TTC549 (cell line): ENCODE results near the gene TTC28.

Source experiments
- FAIRE-seq: peaks from 2 replicates; lab custom pipeline; 2012; peaks lifted over from hg19 to GRCh38; lab: Jason Lieb, UNC

The TTC28 gene

DNA sequence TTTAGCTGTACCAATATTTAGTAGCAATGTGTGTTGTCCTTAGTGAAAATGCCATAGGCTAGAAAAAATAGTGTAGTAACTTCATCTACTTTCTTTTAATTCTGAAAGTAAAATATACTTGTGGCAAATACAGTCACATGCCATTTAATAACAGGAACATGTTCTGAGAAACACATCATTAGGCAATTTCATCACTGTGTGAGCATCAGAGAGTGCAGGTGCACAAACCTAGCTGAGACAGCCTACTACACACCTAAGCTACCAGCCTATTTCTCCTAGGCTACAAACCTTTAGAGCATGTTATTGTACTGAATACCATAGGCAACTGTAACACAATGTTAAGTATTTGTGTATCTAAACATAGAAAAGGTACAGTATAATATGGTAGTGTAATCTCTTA lies 633.5 kb downstream of the TTC28 start:
- FAIRE-seq: no peak

DNA sequence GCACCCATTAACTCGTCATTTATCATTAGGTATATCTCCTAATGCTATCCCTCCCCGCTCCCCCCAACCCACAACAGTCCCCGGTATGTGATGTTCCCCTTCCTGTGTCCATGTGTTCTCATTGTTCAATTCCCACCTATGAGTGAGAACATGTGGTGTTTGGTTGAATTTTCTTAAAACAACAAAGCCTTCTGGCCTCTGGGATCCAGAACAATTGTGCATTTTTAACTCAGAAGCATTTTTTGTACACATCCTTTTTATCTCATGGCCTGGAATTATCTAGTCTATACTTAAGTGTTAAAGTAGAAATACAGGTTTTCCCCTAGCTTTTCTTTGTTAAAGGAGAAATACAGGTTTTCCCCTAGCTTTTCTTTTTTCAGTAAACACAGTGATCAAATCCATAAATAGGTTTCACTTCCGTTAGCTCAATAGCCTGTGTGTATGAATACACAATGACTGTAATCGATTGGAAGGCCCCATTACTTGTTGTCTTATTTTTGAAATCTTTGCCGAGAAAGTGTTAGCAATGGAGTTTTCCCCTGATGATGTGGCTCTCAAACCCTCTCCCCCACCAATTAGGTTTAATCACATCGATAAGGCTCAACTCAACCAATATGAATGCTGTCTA lies 635.0 kb downstream of the TTC28 start:
- FAIRE-seq: no peak

DNA sequence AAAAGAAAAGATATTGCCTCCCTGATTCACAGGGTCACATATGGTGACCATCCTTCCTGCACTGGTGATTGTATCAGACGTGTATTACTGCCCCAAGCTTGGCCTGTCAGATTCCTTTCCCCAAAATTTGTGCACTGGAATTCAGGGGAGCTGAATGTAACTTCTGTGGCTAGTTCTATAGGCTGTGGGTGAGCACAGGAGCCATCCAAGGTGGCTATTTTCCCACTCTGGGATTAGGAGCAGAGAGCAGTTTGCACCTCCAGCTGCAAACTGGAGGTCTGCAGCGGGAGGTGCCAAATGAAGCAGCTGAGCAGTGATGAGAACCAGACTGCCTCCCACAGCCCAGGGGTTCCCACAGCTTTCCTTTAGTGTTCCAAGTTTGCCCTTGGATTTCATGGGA lies 636.4 kb downstream of the TTC28 start:
- FAIRE-seq: no peak

DNA sequence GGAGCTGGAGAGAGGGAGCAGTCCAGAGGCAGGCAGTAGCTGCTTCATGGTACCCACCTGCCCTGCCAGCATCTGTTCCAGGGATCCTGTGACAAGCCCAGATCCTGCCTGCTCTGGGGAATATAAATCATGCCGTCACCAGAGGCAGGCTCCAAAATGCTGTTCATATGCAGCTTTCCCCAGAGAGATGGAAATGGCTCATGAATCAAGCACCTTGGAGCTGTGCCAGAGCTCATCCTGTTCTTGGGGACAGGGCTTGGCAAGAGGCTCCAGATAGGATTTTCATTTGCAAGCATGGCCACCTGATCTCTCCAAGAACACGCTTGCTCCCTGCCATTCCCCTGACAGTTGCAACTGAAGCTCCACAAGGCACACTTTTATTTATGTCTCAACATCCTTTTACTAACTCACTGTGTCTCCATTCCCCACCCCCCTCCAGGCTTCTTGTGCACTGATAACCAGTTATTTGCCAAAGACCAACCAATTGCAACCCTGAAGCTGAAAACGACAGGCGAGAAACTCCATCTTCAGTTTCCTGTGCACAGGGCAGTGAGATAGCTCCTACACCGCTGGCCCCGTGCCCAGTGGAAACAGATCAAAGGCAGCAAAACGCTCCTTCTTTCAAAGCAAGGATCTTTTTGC lies 644.8 kb downstream of the TTC28 start:
- no peak for FAIRE-seq

DNA sequence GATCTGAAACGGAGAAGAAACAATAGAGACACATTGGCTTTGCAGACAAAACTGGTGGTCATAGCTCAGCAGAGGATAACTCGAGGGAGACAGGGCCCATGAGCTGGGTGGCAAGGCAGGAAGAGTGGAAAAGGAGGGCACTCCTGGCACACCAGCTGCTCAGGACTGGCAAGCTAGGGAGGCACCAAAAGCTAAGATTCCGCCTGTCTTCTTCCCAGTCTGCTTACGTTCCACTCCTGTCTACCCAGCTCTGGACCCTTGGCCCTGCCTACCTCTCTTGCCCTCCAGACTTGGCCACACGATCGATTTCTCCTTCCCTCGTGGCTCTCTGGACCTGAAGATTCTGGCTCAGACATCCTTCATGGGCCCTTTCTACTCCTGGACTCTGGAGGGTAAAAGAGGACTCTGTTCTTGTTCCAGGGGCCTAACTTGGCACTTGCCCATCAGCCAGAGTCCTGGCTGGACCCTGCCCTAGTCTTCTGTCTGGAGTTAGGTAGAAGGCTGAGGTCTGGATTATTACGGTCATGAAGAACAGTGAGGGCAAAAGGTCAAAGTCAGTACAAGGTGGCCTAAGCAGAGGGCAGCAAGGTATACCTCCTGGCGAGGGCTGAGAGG lies 645.4 kb downstream of the TTC28 start:
- FAIRE-seq: no peak

DNA sequence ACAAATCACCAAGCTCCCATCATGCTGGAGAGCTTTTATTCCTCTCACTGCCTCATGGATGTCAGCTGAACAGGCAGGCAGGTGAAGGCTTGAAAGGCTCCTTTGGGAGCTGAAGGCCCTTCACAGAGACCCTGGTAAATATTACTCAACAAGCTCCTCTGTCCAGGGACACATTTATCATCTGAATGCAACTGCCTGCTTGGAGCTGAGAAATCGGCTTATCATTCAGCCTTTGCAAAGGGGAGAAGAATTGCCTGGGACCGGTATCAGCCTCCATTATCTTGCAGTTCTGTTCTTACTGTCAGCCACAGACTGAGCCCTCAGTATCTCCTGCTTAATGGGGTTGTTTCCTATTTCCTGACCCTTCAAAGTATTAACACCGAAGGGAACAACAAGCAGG lies 646.8 kb downstream of the TTC28 start:
- no peak for FAIRE-seq

DNA sequence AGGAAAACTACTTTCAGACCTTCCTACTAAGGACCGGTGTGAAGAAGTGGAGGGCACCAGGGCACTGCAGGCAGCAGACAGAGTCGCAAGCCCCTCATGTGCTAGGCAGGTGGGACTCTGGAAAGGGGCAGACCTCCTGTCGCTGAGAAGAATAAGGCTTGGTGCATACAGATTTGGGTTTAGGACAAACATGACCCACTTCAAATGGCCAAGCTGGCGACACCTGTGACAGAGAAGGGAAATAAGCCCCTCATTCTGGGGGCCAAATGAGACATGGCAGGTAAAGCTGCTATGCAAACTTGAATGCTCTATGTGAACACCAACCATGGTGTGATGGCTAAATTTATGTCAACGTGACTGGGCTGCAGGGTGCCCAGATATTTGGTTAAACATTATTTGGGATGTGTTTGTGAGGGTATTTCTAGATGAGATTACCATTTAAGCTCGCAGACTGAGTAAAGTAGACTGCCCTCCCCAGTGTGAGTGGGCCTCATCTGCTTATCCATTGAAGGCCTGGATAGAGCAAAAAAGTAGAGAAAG lies 648.2 kb downstream of the TTC28 start:
- no peak for FAIRE-seq

DNA sequence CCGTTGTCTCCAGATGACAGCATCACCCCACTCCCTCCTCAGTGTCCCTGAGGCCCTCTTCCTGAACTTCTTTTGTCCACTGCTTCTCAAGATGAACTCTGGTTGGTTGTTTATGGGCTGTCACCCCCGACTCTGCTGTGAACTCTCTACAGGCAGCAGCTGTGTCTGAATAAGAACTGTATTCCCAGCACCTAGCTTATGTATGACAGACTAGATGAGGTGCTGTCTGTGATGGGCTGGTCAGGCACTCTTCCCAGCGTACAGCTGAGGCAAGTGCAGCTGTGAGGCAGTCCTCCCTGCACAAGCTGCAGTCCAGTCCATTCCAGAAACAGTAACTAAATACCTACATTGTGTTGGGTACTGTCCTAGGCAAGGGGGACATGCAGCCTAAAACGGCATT lies 649.2 kb downstream of the TTC28 start:
- FAIRE-seq: no peak

DNA sequence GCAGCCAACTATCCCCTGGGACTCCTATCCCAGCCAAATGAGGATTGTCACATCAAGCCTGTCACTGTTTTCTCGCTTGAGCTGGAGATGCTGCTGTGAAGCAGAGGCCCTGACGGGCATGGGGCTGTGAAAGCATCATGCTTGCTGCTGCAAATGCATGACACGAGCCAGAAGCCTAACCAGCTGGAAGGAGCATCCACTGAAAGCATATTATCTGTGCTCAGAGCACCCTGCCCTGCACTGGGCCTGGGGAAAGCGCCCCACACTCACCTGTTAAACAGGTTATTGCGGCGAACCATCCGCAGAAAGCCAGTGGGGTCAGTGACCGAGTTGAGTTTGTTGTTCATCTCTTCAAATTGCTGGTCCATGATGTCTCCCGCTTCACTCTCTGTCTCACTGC lies 649.7 kb downstream of the TTC28 start:
- FAIRE-seq: no peak

DNA sequence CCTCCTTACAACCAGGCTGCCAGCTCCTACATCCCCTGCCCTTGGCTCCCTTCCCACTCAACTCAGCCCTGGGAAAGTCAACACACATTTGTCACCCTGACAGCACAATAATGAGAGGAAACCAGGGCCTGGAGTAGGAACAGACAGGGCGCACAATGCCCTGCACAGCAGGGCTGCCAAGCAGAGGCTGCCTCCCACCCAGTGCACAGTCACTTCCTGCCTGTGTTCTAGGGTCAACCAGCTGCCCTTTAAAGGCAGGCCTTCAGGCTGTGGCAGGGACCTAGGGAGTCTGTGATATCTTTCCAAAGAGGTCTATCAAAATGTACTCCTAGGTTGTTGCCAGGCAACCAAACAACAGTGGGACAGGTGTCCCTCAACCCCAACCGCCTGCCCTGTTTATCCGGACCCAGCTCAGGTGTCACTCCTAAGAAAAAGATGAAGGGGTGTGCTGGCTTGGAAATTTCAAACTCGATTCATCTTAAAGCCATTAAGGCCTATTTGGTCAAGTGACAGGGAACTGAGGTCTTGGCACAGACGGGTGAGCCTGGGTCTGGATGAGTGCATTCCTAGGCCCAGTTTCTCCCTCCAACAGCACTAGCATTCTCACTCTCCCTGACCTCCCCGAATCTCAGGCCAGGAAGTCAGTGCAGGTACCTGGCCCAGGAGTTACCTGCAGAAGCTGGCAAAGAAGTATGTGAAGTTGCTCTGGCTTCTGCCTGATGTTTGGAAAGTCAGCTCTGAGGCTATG lies 650.3 kb downstream of the TTC28 start:
- no peak for FAIRE-seq

DNA sequence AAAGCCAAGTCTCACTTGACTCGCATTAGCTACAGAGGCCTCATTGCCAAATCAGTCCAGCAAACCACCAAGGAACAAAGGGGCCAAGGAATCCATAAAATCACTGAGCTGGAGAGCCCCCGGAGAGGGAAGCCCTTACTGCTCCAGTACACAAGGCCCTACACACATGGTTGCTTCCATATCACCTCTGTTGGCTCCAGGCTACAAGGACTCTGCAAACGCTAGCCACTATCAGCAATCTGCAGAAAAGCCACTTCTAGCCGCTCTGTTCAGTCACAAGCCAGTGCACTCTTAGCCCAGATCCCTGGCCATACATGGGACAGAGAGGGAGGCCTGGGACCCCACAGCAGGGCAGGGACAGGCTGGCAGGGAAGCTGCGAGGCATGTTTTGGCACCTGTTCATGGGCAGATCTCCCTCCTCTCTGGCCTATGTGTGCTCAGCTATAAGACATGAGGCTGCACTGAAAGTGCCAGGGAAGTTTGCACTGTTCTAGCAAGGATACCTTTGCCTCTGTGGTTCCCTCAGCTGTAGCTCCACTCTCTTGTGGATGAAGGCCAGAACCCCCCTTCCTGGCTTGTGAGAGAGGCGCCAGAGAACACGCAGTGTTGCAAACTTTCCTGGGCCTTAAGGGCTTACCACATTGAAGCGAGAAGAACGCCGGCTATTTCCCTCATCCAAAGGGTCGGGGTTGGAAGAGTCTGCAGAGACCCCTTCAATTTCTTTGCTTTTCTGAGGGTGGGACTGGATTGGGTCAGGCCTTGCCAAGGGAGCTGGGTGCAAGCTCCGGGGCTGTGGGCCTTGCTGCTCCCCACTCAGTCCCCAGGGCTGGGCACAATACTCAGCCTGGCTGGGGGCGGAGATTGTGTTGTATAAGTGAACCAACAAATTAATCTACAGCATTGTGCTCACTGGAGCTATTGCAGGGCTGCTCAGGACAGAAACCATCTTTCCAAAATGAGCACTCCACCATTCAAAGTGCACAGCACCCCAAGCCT lies 651.9 kb downstream of the TTC28 start:
- FAIRE-seq: no peak

DNA sequence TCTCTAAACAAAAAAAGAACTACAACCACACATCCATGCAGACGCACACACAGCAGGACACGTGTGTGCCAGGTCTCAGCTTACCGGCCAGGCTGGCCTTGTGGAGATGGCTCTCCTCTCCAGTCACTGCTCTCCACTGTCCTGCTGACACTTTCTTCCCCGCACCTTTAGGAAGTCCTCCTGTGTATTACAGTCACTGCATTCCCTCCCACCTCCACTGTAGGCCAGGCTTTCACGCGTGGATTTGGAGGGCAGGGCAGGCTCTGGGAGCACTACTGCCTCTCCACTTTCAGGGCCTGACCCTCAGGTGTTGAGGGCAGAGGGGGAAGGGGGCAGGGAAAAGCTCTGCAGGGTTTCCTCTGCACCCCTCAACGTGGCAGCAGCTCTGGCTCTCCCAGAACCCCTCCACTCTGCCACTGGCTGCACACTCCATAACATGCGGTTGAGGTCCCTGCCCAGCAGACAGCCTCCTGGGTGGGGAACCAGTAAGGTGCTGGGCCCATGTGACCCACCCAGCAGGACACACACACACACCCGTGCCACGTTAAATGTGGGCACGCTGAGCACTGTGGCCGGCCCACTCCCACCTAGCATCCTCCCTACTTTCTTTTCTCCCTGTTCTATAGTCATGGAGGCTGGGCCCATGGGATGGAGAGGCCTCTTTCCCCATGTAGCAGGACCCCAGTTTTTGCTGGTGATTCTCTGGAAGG lies 653.6 kb downstream of the TTC28 start:
- FAIRE-seq: no peak

DNA sequence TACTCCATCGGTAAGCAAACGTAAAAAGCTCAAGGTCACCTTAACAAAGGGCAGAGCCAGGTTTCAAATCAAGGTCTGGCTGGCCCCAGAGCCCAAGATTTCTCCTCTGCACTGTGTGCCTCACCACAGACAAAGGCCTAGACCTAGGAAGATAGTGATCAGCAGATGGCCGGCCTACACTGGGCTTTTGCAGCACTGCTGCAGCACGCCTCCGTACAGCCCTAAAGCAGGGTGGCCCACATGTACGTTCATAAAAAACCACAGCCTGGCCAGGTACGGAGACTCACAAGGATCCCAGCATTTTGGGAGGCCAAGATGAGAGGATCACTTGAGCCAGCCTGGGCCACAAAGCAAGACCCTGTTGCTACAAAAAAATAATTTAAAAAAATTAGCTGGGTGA lies 654.3 kb downstream of the TTC28 start:
- FAIRE-seq: no peak

DNA sequence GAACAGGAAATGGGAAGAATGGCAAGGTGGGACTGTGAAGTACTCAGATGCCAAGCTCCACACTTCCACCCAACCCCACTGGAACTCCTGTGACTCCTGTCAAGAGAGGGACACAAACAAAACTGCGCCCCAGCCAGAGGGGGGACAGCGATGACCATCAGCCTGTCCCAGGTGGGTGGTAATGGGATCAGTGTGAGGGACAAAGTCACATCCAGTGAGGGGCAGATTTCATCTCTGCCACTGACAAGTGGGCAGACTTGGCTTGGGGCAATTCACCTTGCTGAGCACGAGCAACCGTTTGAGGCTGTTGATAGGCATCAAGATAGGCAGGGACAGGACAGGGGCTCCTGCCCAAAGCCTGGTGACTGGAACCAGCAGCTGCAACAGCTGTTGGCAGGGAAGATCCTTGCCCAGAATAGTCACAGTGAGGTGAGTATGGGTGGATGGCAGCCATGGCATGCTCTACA lies 655.2 kb downstream of the TTC28 start:
- no peak for FAIRE-seq

DNA sequence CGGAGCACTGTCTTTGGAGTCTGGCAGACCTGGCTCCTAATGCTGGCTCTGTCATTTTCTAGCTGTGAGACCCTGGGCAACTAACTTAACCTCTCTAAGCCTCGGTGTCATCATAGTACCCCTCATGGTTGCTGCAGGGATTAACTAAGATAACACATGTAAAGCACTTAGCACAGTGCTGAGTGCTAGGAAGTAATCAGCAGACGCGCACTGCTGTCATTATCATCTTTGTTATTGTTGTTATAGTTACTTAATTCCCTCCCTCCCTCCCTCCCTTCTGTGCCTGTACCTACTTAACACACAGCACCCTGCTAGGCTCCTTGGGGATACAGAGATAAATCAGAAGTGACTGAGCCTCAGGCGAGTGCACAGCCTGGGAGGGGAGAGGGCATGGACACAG lies 655.9 kb downstream of the TTC28 start:
- no peak for FAIRE-seq

DNA sequence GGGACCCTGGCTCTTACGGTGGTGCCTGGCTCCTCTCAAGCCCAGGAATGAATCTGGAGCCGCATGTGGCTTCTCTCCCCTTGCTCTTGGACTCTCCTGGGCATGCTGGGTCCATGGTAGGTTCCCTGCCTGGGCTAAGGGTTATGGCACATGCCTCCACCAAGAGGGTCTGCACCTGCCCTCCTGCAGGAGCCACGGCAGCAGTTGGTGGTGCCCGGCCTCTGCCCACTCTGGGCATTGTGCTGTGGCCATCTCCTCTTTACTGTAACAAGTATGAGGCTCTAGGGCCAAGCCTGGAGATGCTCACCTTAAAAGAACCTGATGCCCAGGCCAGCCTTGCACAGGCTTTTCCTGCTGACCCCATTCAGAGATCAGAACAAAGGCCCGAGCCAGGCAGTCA lies 656.6 kb downstream of the TTC28 start:
- no peak for FAIRE-seq

DNA sequence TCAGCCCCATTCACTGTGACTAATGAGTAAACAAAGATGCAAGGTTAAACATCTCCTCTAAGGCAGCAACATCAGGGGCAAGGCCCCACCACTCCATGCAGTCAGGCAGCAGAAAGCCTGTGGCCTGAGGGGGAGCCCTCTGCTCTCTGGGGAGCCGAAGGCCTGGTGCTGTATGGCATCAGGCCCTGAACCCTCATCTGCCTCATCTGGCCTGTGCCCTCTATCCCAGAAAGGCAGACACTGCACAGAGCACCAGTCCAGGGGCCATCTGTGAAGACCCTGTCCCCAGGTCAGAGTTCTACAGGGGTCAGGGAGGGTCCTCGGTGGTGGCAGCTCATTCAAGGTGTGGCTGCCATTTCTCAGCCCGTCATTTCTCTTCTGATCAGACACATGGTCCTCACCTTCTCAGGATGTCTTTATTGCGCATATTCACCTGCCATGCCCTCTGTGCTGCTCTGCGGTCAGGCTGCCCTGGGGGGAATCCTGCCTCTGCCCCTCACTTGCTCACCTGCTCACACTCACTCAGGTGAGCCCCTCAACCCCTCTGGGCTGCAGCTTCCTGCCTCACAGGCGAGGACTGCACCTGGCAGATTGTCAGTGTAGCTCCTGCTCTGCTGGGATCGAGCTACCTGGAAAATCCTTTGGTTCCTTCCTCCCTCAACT lies 657.5 kb downstream of the TTC28 start:
- FAIRE-seq: no peak

DNA sequence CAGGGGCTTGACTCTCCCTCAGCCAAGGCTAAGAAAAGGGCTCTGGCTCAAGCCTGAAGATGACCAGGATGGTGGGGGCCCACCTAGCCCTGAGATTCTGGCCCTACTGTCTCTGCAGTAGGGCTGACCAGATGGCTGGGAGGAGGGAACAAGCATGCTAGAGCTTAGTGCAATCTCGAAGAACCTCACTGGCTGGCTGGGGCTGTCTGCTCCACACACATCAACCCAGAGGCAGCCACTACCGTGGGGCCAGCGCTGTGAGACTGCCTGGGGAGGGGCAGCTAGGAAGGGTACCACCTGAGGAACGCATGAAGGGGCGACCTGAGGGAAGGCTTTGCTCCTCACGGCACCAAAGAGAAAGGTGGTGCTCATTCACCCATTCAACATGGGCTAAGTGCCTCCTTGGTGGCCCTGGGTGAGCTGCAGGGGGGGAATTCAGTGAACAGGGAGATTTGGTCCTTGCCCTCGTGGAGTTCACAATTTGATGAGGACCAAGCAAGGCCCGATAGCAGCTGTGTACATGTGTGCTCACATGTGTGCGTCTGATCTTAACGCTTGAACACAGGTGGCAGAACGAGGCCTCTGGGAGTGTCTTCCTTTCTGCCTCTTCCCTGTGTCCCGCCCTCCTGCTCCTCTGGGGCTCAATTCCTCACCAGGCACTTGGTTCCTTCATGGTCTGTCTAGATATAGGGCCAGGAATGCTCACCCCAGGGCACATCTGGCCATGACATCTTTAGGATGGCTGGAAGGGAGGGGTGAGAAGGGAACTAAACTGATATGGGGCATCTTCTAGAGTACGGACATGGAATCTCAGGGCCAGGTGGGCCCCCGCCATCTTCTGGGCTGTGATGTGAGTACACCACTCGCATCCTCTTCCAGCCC lies 658.3 kb downstream of the TTC28 start:
- FAIRE-seq: no peak
